WTC11 (cell line): Measurements from ENCODE around the gene SDK2. TPM values are rescaled to one million over a fixed set of nuclear protein-coding genes. Genes with fewer than 3 reads are reported as not detected.

ENCODE experiments used
- ATAC-seq: fragments of 200-7000 bp; cut with Tn5 transposase; 2 replicates; pipeline ENCODE4 v1.10.0; 2021; ENCODE audit warnings: mild to moderate bottlenecking, moderate library complexity
- CTCF ChIA-PET: fragments of 300-600 bp; sonication (Branson Sonifier 250); formaldehyde crosslinking; loops from one replicate; lab custom pipeline; 2021; ENCODE audit warnings: antibody characterized with exemption; lab: Charles Lee
- POLR2A ChIA-PET: fragments of 350-600 bp; sonication (Branson Sonifier 250); formaldehyde crosslinking; loops from one replicate; lab custom pipeline; 2021; ENCODE audit warnings: antibody characterized with exemption; lab: Charles Lee
- DNase-seq: peaks from one replicate; pipeline ENCODE4 v3.0.0; 2021; ENCODE audit warnings: low spot score
- H3K27ac Mint-ChIP-seq: 2 replicates; pipeline ENCODE4 v1.8.0; 2021; ENCODE audit warnings: mixed read lengths
- H3K27me3 Mint-ChIP-seq: 2 replicates; pipeline ENCODE4 v1.8.0; 2021; ENCODE audit warnings: low read depth, mild to moderate bottlenecking, moderate library complexity, mixed read lengths
- H3K36me3 Mint-ChIP-seq: 2 replicates; pipeline ENCODE4 v1.8.0; 2021; ENCODE audit warnings: mixed read lengths
- H3K4me1 Mint-ChIP-seq: 2 replicates; pipeline ENCODE4 v1.8.0; 2022; ENCODE audit warnings: mixed read lengths
- H3K4me3 Mint-ChIP-seq: 2 replicates; pipeline ENCODE4 v1.8.0; 2021; ENCODE audit warnings: mild to moderate bottlenecking, moderate library complexity, mixed read lengths
- H3K9me3 Mint-ChIP-seq: 2 replicates; pipeline ENCODE4 v1.8.0; 2021; ENCODE audit warnings: mixed read lengths
- ETV6 ChIP-seq: sonication (generic); formaldehyde crosslinking; IDR thresholded peaks from 2 replicates; pipeline ENCODE4 v1.8.1; 2022; ENCODE audit warnings: mild to moderate bottlenecking, missing genetic modification reagents
- GABPB1 ChIP-seq: sonication (generic); formaldehyde crosslinking; IDR thresholded peaks from 2 replicates; pipeline ENCODE4 v1.8.1; 2023; ENCODE audit warnings: mild to moderate bottlenecking, missing genetic modification reagents
- IRF2 ChIP-seq: sonication (generic); formaldehyde crosslinking; IDR thresholded peaks from 2 replicates; pipeline ENCODE4 v1.8.0; 2022; ENCODE audit warnings: low read depth, missing genetic modification reagents, borderline replicate concordance
- JUN ChIP-seq: sonication (generic); formaldehyde crosslinking; IDR thresholded peaks from 2 replicates; pipeline ENCODE4 v1.8.0; 2023; ENCODE audit warnings: mild to moderate bottlenecking, missing genetic modification reagents
- SOX15 ChIP-seq: fragments of 250-450 bp; sonication (Bioruptor Pico); IDR thresholded peaks from 2 replicates; pipeline ENCODE4 v1.9.0; 2021; ENCODE audit warnings: mild to moderate bottlenecking
- ZNF671 ChIP-seq: fragments of 250-450 bp; sonication (Bioruptor Pico); IDR thresholded peaks from 2 replicates; pipeline ENCODE4 v1.8.0; 2021; ENCODE audit warnings: mild to moderate bottlenecking
- total RNA-seq: library from RNA; stranded (reverse); gene quantifications from 3 replicates; pipeline ENCODE4 v1.2.3, GENCODE V29; 2021
- TF ChIP-seq, protein P1 (sequence below): fragments of 250-450 bp; sonication (Bioruptor Pico); conservative IDR thresholded peaks from 2 replicates; pipeline ENCODE4 v1.9.0; 2021; ENCODE audit warnings: mild to moderate bottlenecking
- TF ChIP-seq, protein P2 (sequence below): sonication (generic); formaldehyde crosslinking; IDR thresholded peaks from 2 replicates; pipeline ENCODE4 v1.8.1; 2022; ENCODE audit warnings: low read depth, missing genetic modification reagents, borderline replicate concordance
- TF ChIP-seq, protein P3 (sequence below): fragments of 200-600 bp; IDR thresholded peaks from 2 replicates; pipeline ENCODE4 v1.8.0; 2022; ENCODE audit warnings: antibody characterized with exemption
- TF ChIP-seq, protein P4 (sequence below): sonication (generic); formaldehyde crosslinking; IDR thresholded peaks from 2 replicates; pipeline ENCODE4 v1.8.1; 2023; ENCODE audit warnings: mild to moderate bottlenecking, moderate library complexity, missing genetic modification reagents
- TF ChIP-seq, protein P5 (sequence below): sonication (generic); formaldehyde crosslinking; IDR thresholded peaks from 2 replicates; pipeline ENCODE4 v1.8.0; 2023; ENCODE audit warnings: missing genetic modification reagents, mild to moderate bottlenecking, borderline replicate concordance
- TF ChIP-seq, protein P6 (sequence below): sonication (generic); formaldehyde crosslinking; IDR thresholded peaks from 2 replicates; pipeline ENCODE4 v1.8.0; 2022; ENCODE audit warnings: mild to moderate bottlenecking, missing genetic modification reagents
- TF ChIP-seq, protein P7 (sequence below): sonication (generic); formaldehyde crosslinking; conservative IDR thresholded peaks from 2 replicates; pipeline ENCODE4 v1.8.1; 2023; ENCODE audit warnings: mild to moderate bottlenecking, low read depth, missing genetic modification reagents, moderate library complexity

The SDK2 gene
- total RNA-seq, 1 experiment from 2014 or later = 14.8 TPM

DNA sequence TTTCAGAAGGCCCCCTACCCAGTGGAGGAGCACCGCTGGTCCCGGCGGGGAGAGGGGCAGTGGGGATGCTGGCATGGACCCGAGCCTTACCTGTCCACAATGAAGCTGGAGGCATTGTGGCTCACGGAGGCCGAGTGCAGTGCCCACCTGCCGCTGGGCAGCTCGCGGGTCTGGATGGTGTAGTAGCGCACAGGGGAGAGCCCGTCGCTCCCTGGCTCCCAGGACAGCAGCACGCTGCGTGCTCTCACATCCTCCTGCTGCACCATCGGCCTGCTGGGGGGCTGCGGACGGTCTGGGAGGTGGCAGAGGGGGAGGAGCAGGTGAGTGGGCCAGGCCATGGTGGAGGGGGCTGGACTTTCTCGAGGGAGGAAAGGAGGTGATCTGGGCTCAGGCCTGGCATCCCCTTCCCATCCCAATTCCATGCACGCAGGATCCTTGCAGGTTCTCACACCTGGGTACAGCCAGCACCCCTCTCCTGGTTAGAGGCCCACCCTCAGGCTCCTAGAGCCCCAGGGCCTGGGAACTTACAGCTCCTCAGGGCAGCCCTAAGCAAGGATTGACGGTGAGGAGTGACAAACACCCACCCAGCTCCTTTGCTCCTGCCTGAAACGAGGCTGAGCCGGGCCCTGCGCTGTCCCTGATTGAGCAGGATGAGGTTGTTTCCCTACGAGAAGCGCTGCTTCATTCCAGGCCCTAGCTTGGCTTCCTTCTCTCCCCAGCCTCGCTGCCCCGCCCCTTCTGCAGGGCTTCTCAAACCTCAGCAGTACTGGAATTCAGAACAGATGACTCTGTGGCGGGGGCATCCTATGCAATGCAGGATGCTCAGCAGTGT lies 256.3 kb downstream of the SDK2 start (continued):
- TF ChIP-seq, protein P1, sequence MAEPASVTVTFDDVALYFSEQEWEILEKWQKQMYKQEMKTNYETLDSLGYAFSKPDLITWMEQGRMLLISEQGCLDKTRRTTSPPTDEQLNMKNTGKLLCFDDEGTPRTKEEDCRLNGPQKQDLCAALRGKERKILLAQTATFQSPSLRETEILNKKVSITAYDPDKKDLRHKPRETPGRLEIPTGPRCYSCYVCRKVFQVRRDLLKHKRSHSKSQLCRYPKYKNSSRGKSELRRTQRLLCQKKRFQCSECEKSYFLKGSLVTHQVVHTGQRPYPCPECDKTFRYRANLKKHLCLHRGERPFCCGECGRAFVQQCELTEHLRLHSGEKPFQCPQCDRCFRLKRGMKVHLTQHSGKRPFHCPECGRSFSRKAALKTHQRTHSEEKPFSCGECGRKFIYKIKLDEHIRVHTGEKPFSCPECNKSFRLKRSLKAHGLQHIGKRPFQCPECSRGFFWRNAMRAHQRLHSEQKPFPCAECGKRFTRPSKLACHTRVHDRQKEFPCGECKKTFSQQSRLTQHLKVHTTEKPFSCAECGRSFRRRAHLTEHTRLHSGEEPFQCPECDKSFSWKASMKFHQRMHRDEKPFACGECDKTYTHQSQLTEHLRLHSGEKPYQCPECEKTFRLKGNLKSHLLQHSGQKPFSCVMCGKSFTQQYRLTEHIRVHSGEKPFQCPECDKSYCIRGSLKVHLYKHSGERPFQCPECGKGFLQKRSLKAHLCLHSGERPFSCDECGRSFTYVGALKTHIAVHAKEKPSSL = no peak

DNA sequence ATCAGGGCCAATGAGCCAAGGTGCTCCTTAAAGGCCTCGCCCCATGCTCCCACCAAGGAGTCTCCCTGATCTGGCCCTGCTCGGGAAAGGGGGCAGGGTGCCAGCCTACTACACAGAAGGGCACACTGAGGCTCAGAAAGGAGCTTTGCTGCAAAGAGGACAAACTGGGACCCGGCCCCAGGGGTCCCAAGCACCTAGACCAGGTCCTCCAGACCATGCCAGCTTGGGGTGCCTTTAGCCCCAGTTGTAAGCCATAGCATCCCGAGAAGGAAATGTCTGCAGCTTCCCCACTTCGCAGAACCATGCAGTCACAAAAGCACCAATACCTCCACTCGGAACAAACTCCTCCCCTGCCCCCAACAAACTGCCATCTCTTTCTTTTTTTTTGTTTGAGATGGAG lies 257.7 kb downstream of the SDK2 start:
- ATAC-seq = no peak
- peaks cover 4% of the 10 kb centered on the region; the same call in 1 of the 2 replicates for H3K36me3 Mint-ChIP-seq
- peaks cover 2% of the 10 kb centered on the region for H3K4me1 Mint-ChIP-seq
- no peaks in the 10 kb centered on the region for H3K27me3 Mint-ChIP-seq
- POLR2A ChIA-PET = interaction anchor here (0.7 kb wide), 1 partner anchor 26 kb away, joined by 6 read pairs; no protein-coding TSS in a partner anchor
- DNase-seq = no peak
- H3K27ac Mint-ChIP-seq = no peak overlapping the region
- TF ChIP-seq GABPB1 (CRISPR knock-in tag) (no peak), JUN (CRISPR knock-in tag) (no peak), ETV6 (no peak), ZNF671 (no peak), IRF2 (no peak), SOX15 (CRISPR knock-in tag) (no peak)
- TF ChIP-seq, protein P2, sequence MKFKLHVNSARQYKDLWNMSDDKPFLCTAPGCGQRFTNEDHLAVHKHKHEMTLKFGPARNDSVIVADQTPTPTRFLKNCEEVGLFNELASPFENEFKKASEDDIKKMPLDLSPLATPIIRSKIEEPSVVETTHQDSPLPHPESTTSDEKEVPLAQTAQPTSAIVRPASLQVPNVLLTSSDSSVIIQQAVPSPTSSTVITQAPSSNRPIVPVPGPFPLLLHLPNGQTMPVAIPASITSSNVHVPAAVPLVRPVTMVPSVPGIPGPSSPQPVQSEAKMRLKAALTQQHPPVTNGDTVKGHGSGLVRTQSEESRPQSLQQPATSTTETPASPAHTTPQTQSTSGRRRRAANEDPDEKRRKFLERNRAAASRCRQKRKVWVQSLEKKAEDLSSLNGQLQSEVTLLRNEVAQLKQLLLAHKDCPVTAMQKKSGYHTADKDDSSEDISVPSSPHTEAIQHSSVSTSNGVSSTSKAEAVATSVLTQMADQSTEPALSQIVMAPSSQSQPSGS (CRISPR knock-in tag) = no peak
- TF ChIP-seq, protein P3, sequence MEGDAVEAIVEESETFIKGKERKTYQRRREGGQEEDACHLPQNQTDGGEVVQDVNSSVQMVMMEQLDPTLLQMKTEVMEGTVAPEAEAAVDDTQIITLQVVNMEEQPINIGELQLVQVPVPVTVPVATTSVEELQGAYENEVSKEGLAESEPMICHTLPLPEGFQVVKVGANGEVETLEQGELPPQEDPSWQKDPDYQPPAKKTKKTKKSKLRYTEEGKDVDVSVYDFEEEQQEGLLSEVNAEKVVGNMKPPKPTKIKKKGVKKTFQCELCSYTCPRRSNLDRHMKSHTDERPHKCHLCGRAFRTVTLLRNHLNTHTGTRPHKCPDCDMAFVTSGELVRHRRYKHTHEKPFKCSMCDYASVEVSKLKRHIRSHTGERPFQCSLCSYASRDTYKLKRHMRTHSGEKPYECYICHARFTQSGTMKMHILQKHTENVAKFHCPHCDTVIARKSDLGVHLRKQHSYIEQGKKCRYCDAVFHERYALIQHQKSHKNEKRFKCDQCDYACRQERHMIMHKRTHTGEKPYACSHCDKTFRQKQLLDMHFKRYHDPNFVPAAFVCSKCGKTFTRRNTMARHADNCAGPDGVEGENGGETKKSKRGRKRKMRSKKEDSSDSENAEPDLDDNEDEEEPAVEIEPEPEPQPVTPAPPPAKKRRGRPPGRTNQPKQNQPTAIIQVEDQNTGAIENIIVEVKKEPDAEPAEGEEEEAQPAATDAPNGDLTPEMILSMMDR = no peak
- TF ChIP-seq, protein P4, sequence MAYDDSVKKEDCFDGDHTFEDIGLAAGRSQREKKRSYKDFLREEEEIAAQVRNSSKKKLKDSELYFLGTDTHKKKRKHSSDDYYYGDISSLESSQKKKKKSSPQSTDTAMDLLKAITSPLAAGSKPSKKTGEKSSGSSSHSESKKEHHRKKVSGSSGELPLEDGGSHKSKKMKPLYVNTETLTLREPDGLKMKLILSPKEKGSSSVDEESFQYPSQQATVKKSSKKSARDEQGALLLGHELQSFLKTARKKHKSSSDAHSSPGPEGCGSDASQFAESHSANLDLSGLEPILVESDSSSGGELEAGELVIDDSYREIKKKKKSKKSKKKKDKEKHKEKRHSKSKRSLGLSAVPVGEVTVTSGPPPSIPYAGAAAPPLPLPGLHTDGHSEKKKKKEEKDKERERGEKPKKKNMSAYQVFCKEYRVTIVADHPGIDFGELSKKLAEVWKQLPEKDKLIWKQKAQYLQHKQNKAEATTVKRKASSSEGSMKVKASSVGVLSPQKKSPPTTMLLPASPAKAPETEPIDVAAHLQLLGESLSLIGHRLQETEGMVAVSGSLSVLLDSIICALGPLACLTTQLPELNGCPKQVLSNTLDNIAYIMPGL (CRISPR knock-in tag) = no peak
- TF ChIP-seq, protein P5, sequence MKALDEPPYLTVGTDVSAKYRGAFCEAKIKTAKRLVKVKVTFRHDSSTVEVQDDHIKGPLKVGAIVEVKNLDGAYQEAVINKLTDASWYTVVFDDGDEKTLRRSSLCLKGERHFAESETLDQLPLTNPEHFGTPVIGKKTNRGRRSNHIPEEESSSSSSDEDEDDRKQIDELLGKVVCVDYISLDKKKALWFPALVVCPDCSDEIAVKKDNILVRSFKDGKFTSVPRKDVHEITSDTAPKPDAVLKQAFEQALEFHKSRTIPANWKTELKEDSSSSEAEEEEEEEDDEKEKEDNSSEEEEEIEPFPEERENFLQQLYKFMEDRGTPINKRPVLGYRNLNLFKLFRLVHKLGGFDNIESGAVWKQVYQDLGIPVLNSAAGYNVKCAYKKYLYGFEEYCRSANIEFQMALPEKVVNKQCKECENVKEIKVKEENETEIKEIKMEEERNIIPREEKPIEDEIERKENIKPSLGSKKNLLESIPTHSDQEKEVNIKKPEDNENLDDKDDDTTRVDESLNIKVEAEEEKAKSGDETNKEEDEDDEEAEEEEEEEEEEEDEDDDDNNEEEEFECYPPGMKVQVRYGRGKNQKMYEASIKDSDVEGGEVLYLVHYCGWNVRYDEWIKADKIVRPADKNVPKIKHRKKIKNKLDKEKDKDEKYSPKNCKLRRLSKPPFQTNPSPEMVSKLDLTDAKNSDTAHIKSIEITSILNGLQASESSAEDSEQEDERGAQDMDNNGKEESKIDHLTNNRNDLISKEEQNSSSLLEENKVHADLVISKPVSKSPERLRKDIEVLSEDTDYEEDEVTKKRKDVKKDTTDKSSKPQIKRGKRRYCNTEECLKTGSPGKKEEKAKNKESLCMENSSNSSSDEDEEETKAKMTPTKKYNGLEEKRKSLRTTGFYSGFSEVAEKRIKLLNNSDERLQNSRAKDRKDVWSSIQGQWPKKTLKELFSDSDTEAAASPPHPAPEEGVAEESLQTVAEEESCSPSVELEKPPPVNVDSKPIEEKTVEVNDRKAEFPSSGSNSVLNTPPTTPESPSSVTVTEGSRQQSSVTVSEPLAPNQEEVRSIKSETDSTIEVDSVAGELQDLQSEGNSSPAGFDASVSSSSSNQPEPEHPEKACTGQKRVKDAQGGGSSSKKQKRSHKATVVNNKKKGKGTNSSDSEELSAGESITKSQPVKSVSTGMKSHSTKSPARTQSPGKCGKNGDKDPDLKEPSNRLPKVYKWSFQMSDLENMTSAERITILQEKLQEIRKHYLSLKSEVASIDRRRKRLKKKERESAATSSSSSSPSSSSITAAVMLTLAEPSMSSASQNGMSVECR (CRISPR knock-in tag) = no peak
- TF ChIP-seq, protein P6, sequence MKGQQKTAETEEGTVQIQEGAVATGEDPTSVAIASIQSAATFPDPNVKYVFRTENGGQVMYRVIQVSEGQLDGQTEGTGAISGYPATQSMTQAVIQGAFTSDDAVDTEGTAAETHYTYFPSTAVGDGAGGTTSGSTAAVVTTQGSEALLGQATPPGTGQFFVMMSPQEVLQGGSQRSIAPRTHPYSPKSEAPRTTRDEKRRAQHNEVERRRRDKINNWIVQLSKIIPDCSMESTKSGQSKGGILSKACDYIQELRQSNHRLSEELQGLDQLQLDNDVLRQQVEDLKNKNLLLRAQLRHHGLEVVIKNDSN (CRISPR knock-in tag) = no peak
- TF ChIP-seq, protein P7, sequence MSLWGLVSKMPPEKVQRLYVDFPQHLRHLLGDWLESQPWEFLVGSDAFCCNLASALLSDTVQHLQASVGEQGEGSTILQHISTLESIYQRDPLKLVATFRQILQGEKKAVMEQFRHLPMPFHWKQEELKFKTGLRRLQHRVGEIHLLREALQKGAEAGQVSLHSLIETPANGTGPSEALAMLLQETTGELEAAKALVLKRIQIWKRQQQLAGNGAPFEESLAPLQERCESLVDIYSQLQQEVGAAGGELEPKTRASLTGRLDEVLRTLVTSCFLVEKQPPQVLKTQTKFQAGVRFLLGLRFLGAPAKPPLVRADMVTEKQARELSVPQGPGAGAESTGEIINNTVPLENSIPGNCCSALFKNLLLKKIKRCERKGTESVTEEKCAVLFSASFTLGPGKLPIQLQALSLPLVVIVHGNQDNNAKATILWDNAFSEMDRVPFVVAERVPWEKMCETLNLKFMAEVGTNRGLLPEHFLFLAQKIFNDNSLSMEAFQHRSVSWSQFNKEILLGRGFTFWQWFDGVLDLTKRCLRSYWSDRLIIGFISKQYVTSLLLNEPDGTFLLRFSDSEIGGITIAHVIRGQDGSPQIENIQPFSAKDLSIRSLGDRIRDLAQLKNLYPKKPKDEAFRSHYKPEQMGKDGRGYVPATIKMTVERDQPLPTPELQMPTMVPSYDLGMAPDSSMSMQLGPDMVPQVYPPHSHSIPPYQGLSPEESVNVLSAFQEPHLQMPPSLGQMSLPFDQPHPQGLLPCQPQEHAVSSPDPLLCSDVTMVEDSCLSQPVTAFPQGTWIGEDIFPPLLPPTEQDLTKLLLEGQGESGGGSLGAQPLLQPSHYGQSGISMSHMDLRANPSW (CRISPR knock-in tag) = no peak
- no peak overlapping the region for H3K4me3 Mint-ChIP-seq
- no peaks in the 10 kb centered on the region for H3K9me3 Mint-ChIP-seq
- CTCF ChIA-PET = no interaction called here
